IPS-18c (cell line): ENCODE measurements around the gene PGRMC2.
A peak's percentile ranks its signal among the peaks of the same experiment; 100 is the strongest.

Experiments used
- H3K4me3 ChIP-seq: 2 replicates; pipeline ENCODE4 v1.7.0; 2013; ENCODE audit warnings: low read depth, mild to moderate bottlenecking, low read length, moderate library complexity; ENCODE audit not compliant: insufficient read depth
- H3K9me3 ChIP-seq: one replicate; pipeline ENCODE4 v1.6.1; 2013; ENCODE audit warnings: mild to moderate bottlenecking, low read length, moderate library complexity; ENCODE audit not compliant: control insufficient read depth, insufficient read depth

Gene PGRMC2

GRCh38 chr4:128287141-128287870, at the start of gene PGRMC2:
Gene PGRMC2 (minus strand): TSS chr4:128287813. CDS start chr4:128287790, 23 bp downstream.
- Histone ChIP-seq H3K4me3 (peak within 1 kb of the TSS; percentile 79), H3K9me3 (no peaks in the 10 kb centered on the region)

- Histone ChIP-seq H3K9me3 (no peaks in the 10 kb centered on the region), H3K4me3 (no peak overlapping the region)
Measured at GRCh38 chr4:128335541-128335940, 47.9 kb upstream of the PGRMC2 start.

GRCh38 chr4:128334256-128334655, 46.6 kb upstream of the PGRMC2 start:
- H3K9me3 ChIP-seq, result no peaks in the 10 kb centered on the region
- no peak overlapping the region for H3K4me3 ChIP-seq

DNA sequence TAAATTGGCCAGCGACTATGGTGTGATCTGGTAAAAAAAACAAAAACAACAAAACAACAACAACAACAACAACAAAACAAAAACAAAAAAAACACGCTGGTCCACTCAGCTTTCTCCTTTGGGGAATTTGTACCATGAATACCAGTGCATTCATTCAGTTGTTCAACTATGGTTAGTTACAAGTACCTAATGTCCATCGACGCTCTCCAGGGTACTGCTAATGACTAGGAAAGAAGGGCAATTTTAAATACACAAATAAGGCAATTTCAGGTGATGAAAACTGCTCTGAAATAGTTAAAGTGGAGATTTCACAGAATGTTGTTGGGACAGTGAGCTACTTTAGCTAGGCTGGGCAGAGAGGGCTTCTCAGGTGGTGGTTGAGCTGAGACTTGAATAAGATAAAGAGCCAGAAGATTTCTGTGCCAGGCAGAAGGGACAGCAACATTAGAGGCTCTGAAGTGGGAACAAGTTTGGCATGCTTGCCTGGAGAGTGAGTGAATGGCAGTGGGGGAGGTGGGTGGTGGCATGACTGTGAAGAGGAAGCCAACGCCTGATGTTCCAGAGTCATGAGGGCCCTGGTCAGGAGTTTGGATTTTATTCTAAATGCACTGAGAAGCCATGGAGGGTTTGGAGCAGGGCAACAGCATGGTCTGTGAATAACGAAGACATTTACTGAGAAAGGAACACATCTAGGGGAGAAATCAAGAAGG, 45.9 kb upstream of the PGRMC2 start:
- H3K4me3 ChIP-seq, result no peak overlapping the region
- no peaks in the 10 kb centered on the region for H3K9me3 ChIP-seq

DNA sequence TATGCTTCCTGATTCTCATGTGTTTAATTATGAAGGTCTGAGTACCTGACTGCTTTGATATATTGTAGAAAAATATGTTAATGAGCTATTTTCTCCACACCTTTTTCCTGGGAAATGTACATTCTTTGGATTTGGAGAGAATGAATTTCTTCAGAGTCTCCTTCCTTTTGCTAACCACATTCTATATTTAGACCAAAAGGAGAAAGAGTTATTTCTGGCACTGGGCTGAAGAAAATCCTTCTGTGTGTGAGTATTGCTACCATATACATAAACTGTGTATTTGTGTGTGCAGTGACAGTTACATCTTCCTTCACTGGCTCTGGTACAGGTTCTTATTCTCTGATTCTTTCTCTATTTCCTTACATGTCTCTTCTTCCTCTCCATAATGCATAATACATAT, 44.5 kb upstream of the PGRMC2 start:
- H3K4me3 ChIP-seq, result no peak overlapping the region
- no peaks in the 10 kb centered on the region for H3K9me3 ChIP-seq

DNA sequence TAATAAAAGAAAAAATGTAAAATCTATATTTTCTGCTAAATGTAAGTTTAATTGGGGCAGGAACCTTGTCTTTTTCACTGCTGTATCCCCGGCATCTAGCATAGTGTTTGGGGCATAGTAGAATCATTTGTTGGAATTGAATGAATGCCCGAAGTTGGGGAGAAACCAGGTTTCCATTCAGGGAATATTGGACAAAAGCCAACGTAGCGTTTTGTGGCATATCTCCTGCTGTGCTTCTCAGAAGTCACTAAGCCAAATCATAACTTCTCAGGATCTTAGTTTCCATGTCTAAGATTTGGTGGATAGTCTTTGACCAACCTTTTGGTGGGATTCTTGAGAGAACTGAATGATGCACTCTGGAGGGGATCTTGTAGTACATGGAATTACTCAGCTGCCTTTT, 42.0 kb upstream of the PGRMC2 start:
- Histone ChIP-seq H3K4me3 (no peak overlapping the region), H3K9me3 (no peaks in the 10 kb centered on the region)

DNA sequence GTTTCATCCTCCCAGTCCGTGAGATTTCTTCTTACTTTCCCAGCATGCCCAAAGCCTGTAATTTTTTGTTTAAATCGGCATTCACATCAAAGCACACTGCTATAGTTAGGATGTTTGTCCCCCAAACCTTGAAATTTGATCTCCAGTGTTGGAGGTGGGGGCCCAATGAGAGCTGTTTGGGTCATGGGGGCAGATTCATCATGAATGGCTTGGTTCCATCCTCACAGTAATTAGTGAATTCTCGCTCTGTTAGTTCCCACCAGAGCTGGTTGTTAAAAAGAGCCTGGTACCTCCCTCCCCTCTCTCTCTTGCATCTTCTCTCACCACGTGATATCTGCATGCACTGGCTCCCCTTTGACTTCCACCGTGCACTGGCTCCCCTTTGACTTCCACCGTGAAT, 40.5 kb upstream of the PGRMC2 start:
- Histone ChIP-seq H3K4me3 (no peak overlapping the region), H3K9me3 (no peaks in the 10 kb centered on the region)

- H3K4me3 ChIP-seq, result no peak overlapping the region
- H3K9me3 ChIP-seq, result no peaks in the 10 kb centered on the region
Measured at GRCh38 chr4:128323401-128323800, 35.8 kb upstream of the PGRMC2 start.

DNA sequence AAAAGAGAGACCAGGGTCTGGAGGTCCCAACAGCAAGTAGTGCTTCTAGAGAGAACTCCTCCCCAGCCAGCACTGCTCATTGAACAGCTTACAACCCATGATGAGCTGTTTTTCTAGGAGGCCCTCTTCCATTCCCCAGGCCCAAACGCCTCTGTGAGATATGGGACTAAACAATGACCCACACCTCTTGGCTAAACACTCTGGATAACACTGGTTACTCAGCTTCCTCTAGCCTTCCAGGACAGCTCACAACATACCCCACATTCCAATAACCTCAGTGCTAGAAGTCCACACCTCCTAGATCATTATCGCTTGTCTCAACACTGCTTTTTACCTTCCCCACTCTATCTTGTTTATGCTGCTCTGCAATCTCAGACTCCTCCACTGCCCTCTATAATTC, 35.4 kb upstream of the PGRMC2 start:
- Histone ChIP-seq H3K4me3 (no peak overlapping the region), H3K9me3 (no peaks in the 10 kb centered on the region)

DNA sequence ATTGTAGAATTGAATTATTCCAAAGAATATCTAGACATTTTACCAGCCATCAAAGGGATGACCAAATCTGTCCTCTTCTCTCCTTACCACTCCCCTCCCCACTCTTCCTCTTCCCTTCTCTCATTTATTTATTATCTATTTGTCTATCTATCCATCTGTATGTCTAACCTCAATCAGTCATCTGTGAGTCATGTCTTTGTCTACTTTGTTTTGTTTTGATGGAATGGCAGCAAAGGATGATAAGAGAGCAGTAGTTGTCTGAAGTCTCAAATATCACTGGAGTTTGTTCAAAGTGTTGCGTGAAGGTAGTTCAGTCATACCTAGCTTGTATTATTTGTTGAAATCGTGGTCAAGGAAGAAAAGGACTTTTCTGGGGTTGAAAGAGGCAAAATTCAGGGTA, 34.7 kb upstream of the PGRMC2 start:
- H3K9me3 ChIP-seq, result no peaks in the 10 kb centered on the region
- no peak overlapping the region for H3K4me3 ChIP-seq

DNA sequence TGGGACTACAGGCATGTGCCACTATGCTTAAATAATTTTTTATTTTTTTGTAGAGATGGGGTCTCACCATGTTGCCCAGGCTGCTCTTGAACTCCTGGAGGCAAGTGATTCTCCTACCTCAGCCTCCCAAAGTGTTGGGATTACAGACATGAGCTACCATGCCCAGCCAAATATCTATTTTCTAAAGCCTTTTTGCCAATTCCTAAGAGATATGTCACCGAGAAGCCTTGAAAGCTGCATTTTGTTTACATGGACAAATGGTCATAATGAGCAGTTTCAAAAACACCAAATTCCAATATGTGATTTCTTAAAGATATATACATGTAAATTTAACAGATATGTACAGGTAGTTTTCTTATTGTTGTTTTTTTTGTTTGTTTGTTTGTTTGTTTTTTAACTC, 33.0 kb upstream of the PGRMC2 start:
- no peaks in the 10 kb centered on the region for H3K9me3 ChIP-seq
- H3K4me3 ChIP-seq, result no peak overlapping the region

GRCh38 chr4:128315756-128316520, 28.3 kb upstream of the PGRMC2 start:
- Histone ChIP-seq H3K9me3 (no peaks in the 10 kb centered on the region), H3K4me3 (no peak overlapping the region)

- H3K4me3 ChIP-seq, result no peak overlapping the region
- H3K9me3 ChIP-seq, result no peaks in the 10 kb centered on the region
Measured at GRCh38 chr4:128311659-128312403, 24.2 kb upstream of the PGRMC2 start.

DNA sequence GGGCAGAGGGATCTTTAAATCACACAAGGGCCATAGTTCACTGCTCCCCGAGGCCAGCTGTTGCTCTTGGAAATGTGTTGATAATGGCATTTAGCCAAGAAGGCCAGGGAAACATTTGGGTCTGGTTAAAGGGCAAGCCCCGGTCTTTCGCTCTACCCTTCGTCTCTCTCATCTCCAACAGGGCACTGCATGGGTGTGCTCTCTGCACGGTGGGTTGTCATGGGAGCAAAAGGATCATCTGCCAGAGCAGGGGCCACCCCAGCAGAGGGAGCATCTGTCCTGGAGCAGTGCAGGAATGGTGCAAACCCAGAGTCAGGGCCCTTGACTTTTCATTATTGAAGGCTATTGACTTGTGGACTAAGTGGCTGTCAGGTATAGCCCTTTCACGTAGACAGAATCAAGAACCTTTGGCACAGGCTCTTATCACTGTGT, 22.7 kb upstream of the PGRMC2 start:
- H3K9me3 ChIP-seq, result no peaks in the 10 kb centered on the region
- no peak overlapping the region for H3K4me3 ChIP-seq

DNA sequence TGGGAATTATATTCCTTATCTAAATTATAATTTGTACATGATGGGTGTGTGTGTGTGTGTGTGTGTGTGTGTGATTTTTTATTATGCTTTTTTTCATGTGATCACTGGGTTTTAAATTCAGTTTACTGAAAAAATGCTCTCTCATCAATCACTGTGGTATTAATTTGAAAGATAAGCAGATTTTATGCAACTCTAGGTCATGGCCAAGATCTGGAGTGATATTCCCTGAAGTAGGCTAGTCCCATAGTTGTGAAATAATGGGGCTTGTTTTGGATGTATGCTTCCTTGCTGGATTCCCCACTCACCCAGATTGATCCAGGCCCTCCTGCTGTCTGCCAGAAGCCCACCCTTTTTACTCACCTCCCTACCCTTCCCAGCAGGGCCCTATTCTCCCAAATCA, 22.0 kb upstream of the PGRMC2 start:
- no peaks in the 10 kb centered on the region for H3K9me3 ChIP-seq
- no peak overlapping the region for H3K4me3 ChIP-seq

- no peak overlapping the region for H3K4me3 ChIP-seq
- H3K9me3 ChIP-seq, result no peaks in the 10 kb centered on the region
Measured at GRCh38 chr4:128308986-128309385, 21.4 kb upstream of the PGRMC2 start.

DNA sequence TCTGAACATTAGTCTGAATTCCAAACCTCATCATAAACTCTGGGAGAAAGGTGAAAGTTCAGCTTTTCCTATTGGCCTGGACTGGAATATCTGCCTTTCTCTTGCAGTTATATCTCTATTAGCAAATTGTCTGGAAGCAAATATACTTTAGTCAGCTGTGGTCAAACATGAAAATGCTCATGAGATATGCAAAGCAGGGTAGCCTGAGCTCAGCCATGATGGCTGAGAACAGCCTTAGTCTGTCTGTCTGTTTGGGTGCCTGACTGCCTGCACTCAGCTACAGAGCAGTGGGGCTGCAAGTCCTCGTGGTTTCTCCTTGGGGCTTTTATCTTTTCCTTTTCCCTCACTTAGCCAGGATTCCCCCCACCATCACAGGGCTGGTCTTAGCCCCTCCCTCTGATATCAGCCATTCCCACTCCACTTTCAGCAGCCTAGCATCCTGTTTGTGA, 19.5 kb upstream of the PGRMC2 start:
- Histone ChIP-seq H3K4me3 (no peak overlapping the region), H3K9me3 (peaks cover 2% of the 10 kb centered on the region)
